Natural killer cell (primary cell): ENCODE data around the gene GYS1. TPM values are rescaled to one million over a fixed set of nuclear protein-coding genes. Genes with fewer than 3 reads are reported as not detected.
"Not testable (repeated sequence)": the region's sequence is repeated elsewhere in the genome, so short reads cannot be mapped to it uniquely, and the experiment has no call there.

Source experiments
- ATAC-seq, 3 donors: fragments of 150-1000 bp in 2 of 3; fragments of 200-7000 bp in 1 of 3; cut with Tn5 transposase; 1 replicate in 1 of 3; 2 replicates in 2 of 3; pipeline ENCODE4 v1.10.0; 2021; ENCODE audit warnings: mild to moderate bottlenecking in 2 of 3, moderate library complexity in 2 of 3
- DNase-seq, 2 donors: peaks; one replicate each; pipeline versions ENCODE4 v3.0.0 to v3.0.0-alpha.2; 2013 to 2021; ENCODE audit warnings: mixed read lengths in 1 of 2
- H3K27ac ChIP-seq: one replicate; pipeline ENCODE4 v1.5.1; 2013; ENCODE audit warnings: mild to moderate bottlenecking, low read length
- H3K27me3 ChIP-seq: one replicate; pipeline ENCODE4 v1.6.1; 2013; ENCODE audit warnings: low read length; ENCODE audit not compliant: control insufficient read depth, insufficient read depth
- H3K36me3 ChIP-seq: one replicate; pipeline ENCODE4 v1.6.1; 2013; ENCODE audit warnings: low read length; ENCODE audit not compliant: control insufficient read depth, insufficient read depth
- H3K4me1 ChIP-seq: one replicate; pipeline ENCODE4 v1.6.1; 2013; ENCODE audit warnings: low read length; ENCODE audit not compliant: control insufficient read depth, insufficient read depth
- H3K4me3 ChIP-seq: one replicate; pipeline ENCODE4 v1.5.1; 2013; ENCODE audit warnings: low read length
- H3K9me3 ChIP-seq: one replicate; pipeline ENCODE4 v1.6.1; 2013; ENCODE audit warnings: low read length; ENCODE audit not compliant: control insufficient read depth, insufficient read depth
- H3K27ac Mint-ChIP-seq, 2 donors: one replicate each; pipeline ENCODE4 v1.8.0; 2022; ENCODE audit warnings: mild to moderate bottlenecking in 2 of 2, mixed read lengths in 2 of 2, moderate library complexity in 1 of 2
- H3K27me3 Mint-ChIP-seq, 2 donors: one replicate each; pipeline ENCODE4 v1.8.0; 2022; ENCODE audit warnings: low read depth in 2 of 2, mixed read lengths in 2 of 2
- H3K36me3 Mint-ChIP-seq: one replicate; pipeline ENCODE4 v1.8.0; 2022; ENCODE audit warnings: mixed read lengths
- H3K4me1 Mint-ChIP-seq, 2 donors: one replicate each; pipeline ENCODE4 v1.8.0; 2022; ENCODE audit warnings: mixed read lengths in 2 of 2
- H3K4me3 Mint-ChIP-seq: one replicate; pipeline ENCODE4 v1.8.0; 2022; ENCODE audit warnings: mild to moderate bottlenecking, moderate library complexity, mixed read lengths
- H3K9me3 Mint-ChIP-seq, 2 donors: one replicate each; pipeline ENCODE4 v1.8.0; 2022; ENCODE audit warnings: mixed read lengths in 2 of 2
- WGBS: methylation state at CpG from one replicate; pipeline ENCODE4 v1.1.7; 2013; ENCODE audit warnings: missing lambda C conversion rate; ENCODE audit not compliant: insufficient coverage; 5-methylcytosine and 5-hydroxymethylcytosine counted together
- intact Hi-C: fragments of 100-400 bp; cut with micrococcal nuclease; formaldehyde crosslinking; loops from one replicate; pipeline ENCODE4 v1.14.2; 2022
- total RNA-seq, 4 donors: library from RNA; stranded (reverse); fragments of 120-200 nt in 1 of 4; gene quantifications; one replicate each; pipeline versions ENCODE4 v1.2.3 to v1.2.4, GENCODE V29; 2013 to 2022
- TF ChIP-seq, protein P1 (sequence below): fragments of 200-600 bp; IDR thresholded peaks from one replicate; pipeline ENCODE4 v1.8.0; 2022; ENCODE audit warnings: antibody characterized with exemption

GYS1 gene
- total RNA-seq, 3 donors from 2014 or later (not counting 1 experiment from before 2014, with no cell fraction given), result 31.6 to 34.5 (median 34.4) TPM

GRCh38 chr19:48920949-48921348, 72.2 kb downstream of the GYS1 start:
- ATAC-seq (no peak), DNase-seq (no peak)
- 88% methylated on average over 10 of the region's 10 CpGs for WGBS
- H3K4me3 Mint-ChIP-seq, result no peak overlapping the region
- H3K27ac Mint-ChIP-seq, result no peak overlapping the region
- no peaks in the 10 kb centered on the region for H3K27me3 ChIP-seq
- no peak overlapping the region for H3K4me3 ChIP-seq
- peaks cover 5 to 7% of the 10 kb centered on the region in 2 donors for H3K4me1 Mint-ChIP-seq
- H3K9me3 ChIP-seq, result no peaks in the 10 kb centered on the region
- intact Hi-C loops, result no loop called here
- peaks cover 26% of the 10 kb centered on the region for H3K36me3 ChIP-seq
- TF ChIP-seq, protein P1, sequence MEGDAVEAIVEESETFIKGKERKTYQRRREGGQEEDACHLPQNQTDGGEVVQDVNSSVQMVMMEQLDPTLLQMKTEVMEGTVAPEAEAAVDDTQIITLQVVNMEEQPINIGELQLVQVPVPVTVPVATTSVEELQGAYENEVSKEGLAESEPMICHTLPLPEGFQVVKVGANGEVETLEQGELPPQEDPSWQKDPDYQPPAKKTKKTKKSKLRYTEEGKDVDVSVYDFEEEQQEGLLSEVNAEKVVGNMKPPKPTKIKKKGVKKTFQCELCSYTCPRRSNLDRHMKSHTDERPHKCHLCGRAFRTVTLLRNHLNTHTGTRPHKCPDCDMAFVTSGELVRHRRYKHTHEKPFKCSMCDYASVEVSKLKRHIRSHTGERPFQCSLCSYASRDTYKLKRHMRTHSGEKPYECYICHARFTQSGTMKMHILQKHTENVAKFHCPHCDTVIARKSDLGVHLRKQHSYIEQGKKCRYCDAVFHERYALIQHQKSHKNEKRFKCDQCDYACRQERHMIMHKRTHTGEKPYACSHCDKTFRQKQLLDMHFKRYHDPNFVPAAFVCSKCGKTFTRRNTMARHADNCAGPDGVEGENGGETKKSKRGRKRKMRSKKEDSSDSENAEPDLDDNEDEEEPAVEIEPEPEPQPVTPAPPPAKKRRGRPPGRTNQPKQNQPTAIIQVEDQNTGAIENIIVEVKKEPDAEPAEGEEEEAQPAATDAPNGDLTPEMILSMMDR, result no peak
- no peaks in the 10 kb centered on the region for H3K9me3 Mint-ChIP-seq
- H3K36me3 Mint-ChIP-seq, result no peaks in the 10 kb centered on the region
- H3K27me3 Mint-ChIP-seq, result no peaks in the 10 kb centered on the region
- H3K27ac ChIP-seq, result no peak overlapping the region
- H3K4me1 ChIP-seq, result no peaks in the 10 kb centered on the region

DNA sequence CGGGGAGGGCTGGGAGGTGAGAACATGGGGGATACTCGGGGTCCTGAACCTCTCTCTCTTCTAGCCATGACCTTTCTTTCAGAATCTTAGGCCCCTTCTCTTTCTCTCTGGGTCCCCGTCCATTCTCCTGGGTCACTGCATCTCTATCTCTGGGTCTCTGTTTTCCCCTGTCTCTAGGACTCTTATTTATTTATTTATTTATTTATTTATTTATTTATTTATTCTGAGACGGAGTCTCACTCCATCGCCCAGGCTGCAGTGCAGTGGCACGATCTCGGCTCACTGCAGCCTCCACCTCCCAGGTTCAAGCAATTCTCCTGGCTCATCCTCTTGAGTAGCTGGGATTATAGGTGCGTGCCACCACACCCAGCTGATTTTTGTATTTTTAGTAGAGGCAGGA, 73.8 kb downstream of the GYS1 start:
- H3K4me3 Mint-ChIP-seq, result not testable (repeated sequence)

DNA sequence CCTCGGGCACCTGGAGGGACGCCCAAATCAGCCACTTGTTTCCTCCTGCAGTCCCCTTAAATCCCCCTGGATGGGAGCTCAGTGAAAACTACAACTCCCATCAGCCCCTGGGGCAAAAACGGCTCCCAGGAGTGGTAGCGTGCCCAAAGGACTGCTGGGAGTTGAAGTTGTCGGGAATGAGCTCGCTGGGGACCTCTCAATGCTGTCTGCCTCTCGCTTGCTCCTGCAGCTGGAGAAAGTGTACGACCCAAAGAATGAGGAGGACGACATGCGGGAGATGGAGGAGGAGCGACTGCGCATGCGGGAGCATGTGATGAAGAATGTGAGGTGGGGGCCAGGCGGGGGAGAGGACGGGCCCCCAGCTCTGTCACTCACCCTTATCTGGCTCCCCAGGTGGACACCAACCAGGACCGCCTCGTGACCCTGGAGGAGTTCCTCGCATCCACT, 74.3 kb downstream of the GYS1 start:
- Histone ChIP-seq H3K4me1 (no peaks in the 10 kb centered on the region), H3K36me3 (peaks cover 34% of the 10 kb centered on the region), H3K4me3 (no peak overlapping the region), H3K9me3 (no peaks in the 10 kb centered on the region), H3K27ac (no peak overlapping the region), H3K27me3 (no peaks in the 10 kb centered on the region)
- intact Hi-C loops, result no loop called here
- ATAC-seq, result peak in 2 of 3 donors; percentile 57 to 80
- H3K27ac Mint-ChIP-seq, result peak overlapping the region in 1 of 2 donors; percentile 45
- peaks cover 5 to 7% of the 10 kb centered on the region in 2 donors for H3K4me1 Mint-ChIP-seq
- no peak overlapping the region for H3K4me3 Mint-ChIP-seq
- peak in 1 of 2 donors; percentile 43 for DNase-seq
- H3K9me3 Mint-ChIP-seq, result no peaks in the 10 kb centered on the region
- H3K27me3 Mint-ChIP-seq, result no peaks in the 10 kb centered on the region
- TF ChIP-seq, protein P1, result no peak
- 95% methylated on average over 18 of the region's 18 CpGs for WGBS
- no peaks in the 10 kb centered on the region for H3K36me3 Mint-ChIP-seq

More for the DNA sequence above, 73.8 kb downstream of the GYS1 start:
- H3K9me3 Mint-ChIP-seq, H3K4me1 ChIP-seq, H3K4me1 Mint-ChIP-seq, ATAC-seq, H3K27ac ChIP-seq, intact Hi-C loops, H3K4me3 ChIP-seq, H3K27me3 Mint-ChIP-seq, H3K27ac Mint-ChIP-seq, H3K27me3 ChIP-seq, DNase-seq, H3K9me3 ChIP-seq, H3K36me3 Mint-ChIP-seq: not testable (repeated sequence)
- WGBS, result 98% methylated on average over 6 of the region's 8 CpGs
- peaks cover 33% of the 10 kb centered on the region for H3K36me3 ChIP-seq

Other genes with a start within 250 kb of the GYS1 start
- not detected for gene IZUMO1, start 246.4 kb downstream of the GYS1 start, total RNA-seq
- under 1 TPM in 1 of 3 donors, not detected in 2; 0.18 TPM for gene FUT1, start 240.7 kb downstream of the GYS1 start, total RNA-seq
- not detected for gene FGF21, start 237.8 kb downstream of the GYS1 start, total RNA-seq
- 10 to 100 TPM; 11.4 to 14.5 (median 12.1) TPM for gene BCAT2, start 182.3 kb downstream of the GYS1 start, total RNA-seq
- gene HSD17B14, start 156.8 kb downstream of the GYS1 start, total RNA-seq, result under 1 TPM in 1 of 3 donors, not detected in 2; 0.75 TPM
- gene PLEKHA4, start 124.7 kb downstream of the GYS1 start, total RNA-seq, result 1 to 10 TPM; 2.5 to 6.5 (median 5.2) TPM
- gene PPP1R15A, start 120.9 kb downstream of the GYS1 start, total RNA-seq, result 1,000 to 10,000 TPM in 2 of 3 donors, 100 to 1,000 TPM in 1; 942 to 1,308 (median 1,174) TPM
- gene TULP2, start 94.6 kb downstream of the GYS1 start, total RNA-seq, result not detected
- gene NUCB1, start 93.0 kb downstream of the GYS1 start, total RNA-seq, result 100 to 1,000 TPM; 163 to 192 (median 171) TPM
- gene DHDH, start 59.6 kb downstream of the GYS1 start, total RNA-seq, result not detected
- gene BAX, start 38.4 kb downstream of the GYS1 start, total RNA-seq, result 100 to 1,000 TPM; 117 to 133 (median 120) TPM
- gene FTL, start 28.0 kb downstream of the GYS1 start, total RNA-seq, result 1,000 to 10,000 TPM in 2 of 3 donors, 100 to 1,000 TPM in 1; 554 to 1,168 (median 1,024) TPM
- gene RUVBL2, start 578 bp upstream of the GYS1 start, total RNA-seq, result 10 to 100 TPM; 23.6 to 28.3 (median 26.5) TPM
- gene LHB, start 23.8 kb upstream of the GYS1 start, total RNA-seq, result 1 to 10 TPM in 1 of 3 donors, not detected in 2; 1.4 TPM
- not detected for gene CGB3, start 31.0 kb upstream of the GYS1 start, total RNA-seq
- not detected for gene CGB2, start 38.6 kb upstream of the GYS1 start, total RNA-seq
- gene CGB1, start 43.6 kb upstream of the GYS1 start, total RNA-seq, result not detected
- gene CGB5, start 50.5 kb upstream of the GYS1 start, total RNA-seq, result not detected
- not detected for gene CGB8, start 55.8 kb upstream of the GYS1 start, total RNA-seq
- not detected for gene CGB7, start 64.4 kb upstream of the GYS1 start, total RNA-seq
- not detected for gene NTF4, start 71.5 kb upstream of the GYS1 start, total RNA-seq
- gene KCNA7, start 79.4 kb upstream of the GYS1 start, total RNA-seq, result not detected
- 100 to 1,000 TPM; 244 to 312 (median 299) TPM for gene SNRNP70, start 92.1 kb upstream of the GYS1 start, total RNA-seq
- 1 to 10 TPM; 6.2 to 8.8 (median 6.5) TPM for gene LIN7B, start 121.1 kb upstream of the GYS1 start, total RNA-seq
- gene C19orf73, start 125.8 kb upstream of the GYS1 start, total RNA-seq, result 1 to 10 TPM; 2.3 to 2.7 (median 2.7) TPM
- gene PPFIA3, start 126.2 kb upstream of the GYS1 start, total RNA-seq, result 1 to 10 TPM; 5.3 to 5.5 (median 5.3) TPM
- not detected for gene HRC, start 162.1 kb upstream of the GYS1 start, total RNA-seq
- under 1 TPM in 1 of 3 donors, not detected in 2; 0.20 TPM for gene TRPM4, start 164.5 kb upstream of the GYS1 start, total RNA-seq